ENCODE measurements around the gene ANKDD1B. TPM values are rescaled to one million over a fixed set of nuclear protein-coding genes. Genes with fewer than 3 reads are reported as not detected.

The ANKDD1B gene
- total and polyA plus RNA-seq, 2 of the 8 experiments (the other 6 are each of a cell fraction or from before 2014, with no cell fraction given): 0.08 to 0.22 TPM

DNA sequence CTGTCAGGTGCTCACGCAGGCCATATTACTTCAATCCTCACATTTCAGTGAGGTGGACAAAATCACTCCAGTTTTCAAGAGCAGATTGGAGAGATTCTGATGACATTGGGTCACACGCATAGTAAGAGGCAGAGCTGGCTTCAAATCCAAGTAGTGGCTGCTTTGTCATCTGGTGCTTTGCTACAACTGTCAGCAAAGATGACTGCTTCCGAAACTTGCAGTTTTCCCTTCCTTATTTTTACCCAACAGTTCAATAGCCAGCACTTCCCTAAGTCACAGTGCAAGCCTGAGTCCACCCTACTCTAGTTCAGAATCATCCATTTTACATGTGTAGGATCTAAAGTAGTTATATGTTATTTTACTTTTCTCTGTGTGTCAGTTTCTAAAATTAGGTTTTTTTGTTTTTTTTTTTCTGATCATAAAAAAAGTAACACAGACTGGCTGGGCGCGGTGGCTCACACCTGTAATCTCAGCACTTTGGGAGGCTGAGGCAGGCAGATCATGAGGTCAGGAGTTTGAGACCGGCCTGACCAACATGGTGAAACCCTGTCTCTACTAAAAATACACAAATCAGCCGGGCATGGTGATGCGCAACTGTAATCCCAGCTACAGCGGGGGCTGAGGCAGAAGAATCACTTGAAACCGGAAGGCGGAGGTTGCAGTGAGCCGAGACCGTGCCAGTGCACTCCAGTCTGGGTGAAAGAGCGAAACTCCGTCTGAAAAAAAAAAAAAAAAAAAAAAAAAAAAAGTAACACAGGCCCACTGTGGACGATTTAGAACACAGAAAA lies 49.6 kb downstream of the ANKDD1B start:
- Histone ChIP-seq H3K4me1 (replicated peaks in 1 of 4; ENCODE audit: control insufficient read depth in 3 of 4, insufficient read depth in 4 of 4, low read length in 3 of 4) (peaks cover 0 to 3% (median 1%) of the 10 kb centered on the region in 4 experiments; a peak in 3 of 7 replicates), H3K56ac (replicated peaks; ENCODE audit: insufficient read length, low read depth, low read length) (no peak overlapping the region), H3K18ac (ENCODE audit: extremely low read depth, low read length) (no peak overlapping the region), H3K79me1 (ENCODE audit: low read depth, low read length) (no peaks in the 10 kb centered on the region), H3K4ac (replicated peaks; ENCODE audit: insufficient read length, low read depth, low read length) (no peak overlapping the region), H3K14ac (ENCODE audit: insufficient read length) (no peak overlapping the region), H3K9ac (replicated peaks in 1 of 4; ENCODE audit: extremely low read depth in 1 of 4, low read depth in 3 of 4, low read length in 3 of 4) (no peak overlapping the region), H2BK120ac (replicated peaks; ENCODE audit: low read depth, low read length) (no peak overlapping the region), H2BK12ac (ENCODE audit: low read depth, low read length) (no peak overlapping the region), H3K36me3 (ENCODE audit: control insufficient read depth in 2 of 4, insufficient read depth in 4 of 4, low read length in 3 of 4) (no peaks in the 10 kb centered on the region), H2AK5ac (ENCODE audit: low read depth, low read length) (no peak overlapping the region), H3K23ac (ENCODE audit: insufficient read length) (no peak overlapping the region), H3K4me2 (ENCODE audit: insufficient read depth in 1 of 2, low read depth in 2 of 2, low read length in 2 of 2) (no peak overlapping the region), H2AFZ (ENCODE audit: low read length) (no peak overlapping the region), H4K20me1 (replicated peaks in 1 of 2; ENCODE audit: control insufficient read depth in 1 of 2, insufficient read depth in 2 of 2, low read length in 2 of 2) (no peaks in the 10 kb centered on the region), H3K23me2 (ENCODE audit: low read depth, low read length) (no peaks in the 10 kb centered on the region), H3K4me3 (ENCODE audit: extremely low read depth in 1 of 4, insufficient read depth in 2 of 4, low read depth in 3 of 4, low read length in 4 of 4) (no peak overlapping the region), H2BK20ac (ENCODE audit: low read length) (no peak overlapping the region), H3K79me2 (ENCODE audit: control insufficient read depth in 1 of 2, insufficient read depth in 2 of 2, low read length in 2 of 2) (no peaks in the 10 kb centered on the region), H3K27ac (ENCODE audit: low read depth, low read length) (no peak overlapping the region), H3K9me3 (ENCODE audit: insufficient read depth in 2 of 2, low read depth in 1 of 2, low read length in 1 of 2) (no peaks in the 10 kb centered on the region), H4K8ac (ENCODE audit: extremely low read depth, insufficient read depth, low read length) (no peak overlapping the region), H2BK15ac (ENCODE audit: low read length) (no peak overlapping the region), H2BK5ac (ENCODE audit: low read depth, low read length) (no peak overlapping the region), H4K91ac (replicated peaks; ENCODE audit: insufficient read length, low read length) (no peak overlapping the region), H3K27me3 (replicated peaks in 1 of 4; ENCODE audit: control insufficient read depth in 3 of 4, extremely low read depth in 1 of 4, insufficient read depth in 3 of 4, low read length in 3 of 4) (no peaks in the 10 kb centered on the region), H4K5ac (ENCODE audit: insufficient read length, low read depth, low read length) (no peak overlapping the region)
- WGBS, 2 experiments (ENCODE audit: extremely low coverage in 1 of 2, insufficient coverage in 1 of 2, insufficient read length in 1 of 2, insufficient replicate concordance in 2 of 2, low coverage in 1 of 2, low lambda C conversion rate in 2 of 2, missing lambda C conversion rate in 1 of 2): 87% methylated on average over 13 of the region's 16 CpGs; no CpG with 5 or more reads in 1 of the 2 experiments
- TF ChIP-seq SIN3A (conservative IDR thresholded peaks at IDR 0.05 in 1 of 2, IDR thresholded peaks at IDR 0.05 in 1 of 2; ENCODE audit: low read depth in 1 of 2, low read length in 2 of 2) (no peak), EP300 (IDR thresholded peaks at IDR 0.05; ENCODE audit: borderline replicate concordance in 1 of 2, low read depth in 2 of 2, low read length in 2 of 2) (no peak), TEAD4 (IDR thresholded peaks at IDR 0.05; ENCODE audit: low read depth, low read length) (no peak), RNF2 (IDR thresholded peaks at IDR 0.05; ENCODE audit: borderline replicate concordance, low read depth, low read length, missing control alignments, poor library complexity, severe bottlenecking) (no peak), RAD21 (IDR thresholded peaks at IDR 0.05 in 1 of 2, conservative IDR thresholded peaks at IDR 0.05 in 1 of 2; ENCODE audit: low read depth in 2 of 2, low read length in 2 of 2) (no peak), CHD2 (IDR thresholded peaks at IDR 0.05; ENCODE audit: low read length) (no peak), CREB1 (IDR thresholded peaks at IDR 0.05) (no peak), HDAC2 (IDR thresholded peaks at IDR 0.05; ENCODE audit: borderline replicate concordance in 1 of 2, low read depth in 2 of 2, low read length in 2 of 2) (no peak), NANOG (IDR thresholded peaks at IDR 0.05; ENCODE audit: insufficient read depth, low read depth, low read length, poor library complexity, severe bottlenecking) (no peak), MAFK (IDR thresholded peaks at IDR 0.05; ENCODE audit: low read depth, low read length) (no peak)
- DNase-seq (ENCODE audit: low read depth in 1 of 2, low spot score in 2 of 2) (no peak), FAIRE-seq (no peak)
- POLR2A ChIA-PET (ENCODE audit: partially characterized antibody): no interaction called here
- CTCF ChIA-PET (ENCODE audit: partially characterized antibody): no interaction called here

Data from H1 (cell line).